GM12872 (cell line): Measurements from ENCODE around the gene IL31RA.

Experiments used
- TF ChIP-seq, protein P1 (sequence below): IDR thresholded peaks from 3 replicates; pipeline ENCODE4 v1.5.1; 2011; ENCODE audit warnings: low read depth, mild to moderate bottlenecking, low read length, moderate library complexity; ENCODE audit not compliant: insufficient read depth

The IL31RA gene

GRCh38 chr5:55927861-55928655 lies 76.9 kb downstream of the IL31RA start:
- TF ChIP-seq, protein P1, sequence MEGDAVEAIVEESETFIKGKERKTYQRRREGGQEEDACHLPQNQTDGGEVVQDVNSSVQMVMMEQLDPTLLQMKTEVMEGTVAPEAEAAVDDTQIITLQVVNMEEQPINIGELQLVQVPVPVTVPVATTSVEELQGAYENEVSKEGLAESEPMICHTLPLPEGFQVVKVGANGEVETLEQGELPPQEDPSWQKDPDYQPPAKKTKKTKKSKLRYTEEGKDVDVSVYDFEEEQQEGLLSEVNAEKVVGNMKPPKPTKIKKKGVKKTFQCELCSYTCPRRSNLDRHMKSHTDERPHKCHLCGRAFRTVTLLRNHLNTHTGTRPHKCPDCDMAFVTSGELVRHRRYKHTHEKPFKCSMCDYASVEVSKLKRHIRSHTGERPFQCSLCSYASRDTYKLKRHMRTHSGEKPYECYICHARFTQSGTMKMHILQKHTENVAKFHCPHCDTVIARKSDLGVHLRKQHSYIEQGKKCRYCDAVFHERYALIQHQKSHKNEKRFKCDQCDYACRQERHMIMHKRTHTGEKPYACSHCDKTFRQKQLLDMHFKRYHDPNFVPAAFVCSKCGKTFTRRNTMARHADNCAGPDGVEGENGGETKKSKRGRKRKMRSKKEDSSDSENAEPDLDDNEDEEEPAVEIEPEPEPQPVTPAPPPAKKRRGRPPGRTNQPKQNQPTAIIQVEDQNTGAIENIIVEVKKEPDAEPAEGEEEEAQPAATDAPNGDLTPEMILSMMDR = no peak

GRCh38 chr5:55929020-55929799 lies 78.1 kb downstream of the IL31RA start:
- TF ChIP-seq, protein P1 = no peak

- TF ChIP-seq, protein P1 = no peak
These were observed 81.5 kb downstream of the IL31RA start for GRCh38 chr5:55932700-55933099.

DNA sequence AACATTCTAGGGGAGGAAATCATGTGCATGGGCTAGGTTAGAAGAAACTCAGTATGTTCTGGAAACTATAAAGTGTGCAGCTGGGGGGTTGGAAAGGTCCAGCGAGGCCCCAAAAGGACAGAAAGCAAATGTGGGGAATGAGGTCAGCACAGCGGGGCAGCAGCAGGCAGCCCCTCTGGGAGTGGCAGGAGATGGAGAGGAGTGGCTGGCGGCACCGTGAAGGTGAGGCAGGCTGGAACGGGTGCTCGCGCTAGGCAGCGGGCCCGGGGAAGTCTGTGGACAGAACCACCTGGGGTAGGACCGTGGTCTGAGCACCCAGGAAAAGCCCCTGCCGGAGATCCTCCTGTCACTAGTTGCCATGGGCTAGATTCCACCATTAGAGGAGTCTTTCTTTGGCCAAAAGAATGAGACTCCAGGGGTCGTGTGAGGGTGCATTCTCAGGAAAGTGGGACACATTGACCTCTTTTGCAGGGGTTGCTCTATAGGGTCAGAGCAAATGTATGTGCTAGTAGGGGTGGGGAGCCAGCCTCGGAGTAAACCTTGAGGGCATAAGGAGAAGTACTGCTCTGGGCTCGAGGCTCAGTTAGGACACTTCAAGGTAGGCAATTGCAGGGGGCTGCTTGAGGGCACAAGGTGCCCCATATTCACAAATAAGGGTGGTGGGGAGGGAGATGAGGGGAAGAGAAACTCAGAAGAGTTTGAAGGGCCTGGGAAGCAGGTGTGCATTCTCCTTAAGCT lies 82.4 kb downstream of the IL31RA start:
- TF ChIP-seq, protein P1 = no peak

- TF ChIP-seq, protein P1 = no peak
These were observed 83.0 kb downstream of the IL31RA start for GRCh38 chr5:55934115-55934613.

GRCh38 chr5:55934720-55935119 lies 83.6 kb downstream of the IL31RA start:
- TF ChIP-seq, protein P1 = no peak

DNA sequence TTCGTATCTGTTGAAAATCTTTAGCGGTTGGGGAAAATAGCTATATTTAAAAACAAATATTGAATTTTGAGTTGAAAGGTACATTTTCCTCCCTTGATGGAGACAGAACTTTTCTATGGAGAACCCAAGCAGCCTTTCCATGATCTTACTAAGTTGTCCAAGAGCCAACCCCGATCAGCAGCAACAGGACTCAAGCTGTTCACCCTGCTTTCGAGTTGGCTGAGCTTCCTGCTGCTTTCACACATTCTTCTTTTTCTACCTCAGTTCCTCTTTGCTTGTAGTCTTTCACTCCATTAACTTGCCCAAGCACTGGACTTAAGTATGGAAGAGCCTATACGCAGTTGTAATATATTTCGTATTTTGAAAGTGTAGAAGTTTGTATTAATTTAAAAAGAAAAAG lies 84.2 kb downstream of the IL31RA start:
- TF ChIP-seq, protein P1 = no peak
